H9 (cell line): Measurements from ENCODE around the gene SPDYE1. TPM values are rescaled to one million over a fixed set of nuclear protein-coding genes. Genes with fewer than 3 reads are reported as not detected.
"Not testable (repeated sequence)": the region's sequence is repeated elsewhere in the genome, so short reads cannot be mapped to it uniquely, and the experiment has no call there.

ENCODE experiments used
- DNase-seq: peaks from one replicate; pipeline ENCODE4 v3.0.0-alpha.2; 2017
- H2AFZ ChIP-seq: one replicate; pipeline ENCODE4 v1.6.1; 2013; ENCODE audit warnings: mild to moderate bottlenecking, low read length, control low read depth, moderate library complexity
- H2AK5ac ChIP-seq: 2 replicates; pipeline ENCODE4 v1.6.1; 2013; ENCODE audit warnings: low read length, control low read depth, mixed read lengths; ENCODE audit not compliant: insufficient read length
- H2BK120ac ChIP-seq: one replicate; pipeline ENCODE4 v1.6.1; 2013; ENCODE audit warnings: low read depth, mild to moderate bottlenecking, low read length, control low read depth, inconsistent platforms; ENCODE audit not compliant: poor library complexity, severe bottlenecking
- H2BK12ac ChIP-seq: 2 replicates; pipeline ENCODE4 v1.6.1; 2013; ENCODE audit warnings: low read length, control low read depth, mixed read lengths, low read depth; ENCODE audit not compliant: insufficient read length
- H2BK15ac ChIP-seq: 2 replicates; pipeline ENCODE4 v1.6.1; 2013; ENCODE audit warnings: low read depth, low read length, control low read depth
- H2BK20ac ChIP-seq: one replicate; pipeline ENCODE4 v1.6.1; 2013; ENCODE audit warnings: low read depth, mild to moderate bottlenecking, low read length, control low read depth, inconsistent platforms; ENCODE audit not compliant: poor library complexity, severe bottlenecking
- H2BK5ac ChIP-seq: 2 replicates; pipeline ENCODE4 v1.6.1; 2013; ENCODE audit warnings: low read length, control low read depth, mixed read lengths; ENCODE audit not compliant: insufficient read length
- H3K14ac ChIP-seq: 2 replicates; pipeline ENCODE4 v1.6.1; 2013; ENCODE audit warnings: low read length, control low read depth; ENCODE audit not compliant: insufficient read depth
- H3K18ac ChIP-seq: 2 replicates; pipeline ENCODE4 v1.6.1; 2013; ENCODE audit warnings: low read depth, mild to moderate bottlenecking, mixed read lengths, low read length, control low read depth; ENCODE audit not compliant: insufficient read length
- H3K23ac ChIP-seq: 2 replicates; pipeline ENCODE4 v1.6.1; 2013; ENCODE audit warnings: low read length, control low read depth, mixed read lengths, low read depth; ENCODE audit not compliant: insufficient read length
- H3K23me2 ChIP-seq: 2 replicates; pipeline ENCODE4 v1.6.1; 2013; ENCODE audit warnings: low read depth, mild to moderate bottlenecking, mixed read lengths, low read length, control low read depth; ENCODE audit not compliant: insufficient read length, poor library complexity, severe bottlenecking
- H3K27ac ChIP-seq: 2 replicates; pipeline ENCODE4 v1.5.1; 2013; ENCODE audit warnings: low read length, control low read depth, mixed read lengths, low read depth; ENCODE audit not compliant: insufficient read length
- H3K27me3 ChIP-seq: 2 replicates; pipeline ENCODE4 v1.6.1; 2013; ENCODE audit warnings: low read length, control low read depth, inconsistent platforms; ENCODE audit not compliant: insufficient read depth
- H3K4ac ChIP-seq: 2 replicates; pipeline ENCODE4 v1.6.1; 2013; ENCODE audit warnings: low read depth, mild to moderate bottlenecking, control low read depth, inconsistent platforms, low read length, moderate library complexity
- H3K4me1 ChIP-seq: 2 replicates; pipeline ENCODE4 v1.6.1; 2013; ENCODE audit warnings: low read length, control low read depth, inconsistent platforms; ENCODE audit not compliant: insufficient read depth
- H3K4me2 ChIP-seq: 2 replicates; pipeline ENCODE4 v1.6.1; 2013; ENCODE audit warnings: low read length, control low read depth, mixed read lengths; ENCODE audit not compliant: insufficient read length, insufficient read depth
- H3K56ac ChIP-seq: 2 replicates; pipeline ENCODE4 v1.6.1; 2013; ENCODE audit warnings: low read depth, mild to moderate bottlenecking, mixed read lengths, low read length, control low read depth; ENCODE audit not compliant: insufficient read length
- H3K79me1 ChIP-seq: 2 replicates; pipeline ENCODE4 v1.6.1; 2013; ENCODE audit warnings: low read depth, mild to moderate bottlenecking, moderate library complexity, low read length, control low read depth, inconsistent platforms; ENCODE audit not compliant: insufficient read depth, poor library complexity, severe bottlenecking
- H3K79me2 ChIP-seq: 2 replicates; pipeline ENCODE4 v1.6.1; 2013; ENCODE audit warnings: low read length, control low read depth, inconsistent platforms; ENCODE audit not compliant: insufficient read depth
- H3K9ac ChIP-seq: 2 replicates; pipeline ENCODE4 v1.6.1; 2013; ENCODE audit warnings: low read length, control low read depth, mixed read lengths; ENCODE audit not compliant: insufficient read length; ENCODE audit errors: extremely low read depth
- H3K9me3 ChIP-seq: one replicate; pipeline ENCODE4 v1.6.1; 2013; ENCODE audit warnings: low read depth, low read length, inconsistent platforms; ENCODE audit not compliant: control insufficient read depth
- H3T11ph ChIP-seq: one replicate; pipeline ENCODE4 v1.6.1; 2013; ENCODE audit warnings: mild to moderate bottlenecking, low read length, control low read depth, inconsistent platforms
- H4K20me1 ChIP-seq: one replicate; pipeline ENCODE4 v1.6.1; 2013; ENCODE audit not compliant: control insufficient read depth, insufficient read length, insufficient read depth
- H4K5ac ChIP-seq: 2 replicates; pipeline ENCODE4 v1.6.1; 2013; ENCODE audit warnings: low read depth, mild to moderate bottlenecking, mixed read lengths, low read length, control low read depth; ENCODE audit not compliant: insufficient read length
- H4K8ac ChIP-seq: replicated peaks from 2 replicates; pipeline ENCODE4 v1.6.1; 2013; ENCODE audit warnings: low read length, control low read depth, mixed read lengths, low read depth; ENCODE audit not compliant: insufficient read length
- H4K91ac ChIP-seq: 2 replicates; pipeline ENCODE4 v1.6.1; 2013; ENCODE audit warnings: low read depth, mild to moderate bottlenecking, moderate library complexity, mixed read lengths, low read length, control low read depth; ENCODE audit not compliant: insufficient read length
- H3K27ac Mint-ChIP-seq, 3 experiments: 2 replicates in 2 of 3; 3 replicates in 1 of 3; pipeline ENCODE4 v1.8.0; 2020 to 2021; ENCODE audit warnings: mixed read lengths in 3 of 3, mild to moderate bottlenecking in 1 of 3, moderate library complexity in 1 of 3
- H3K27me3 Mint-ChIP-seq: 2 replicates; pipeline ENCODE4 v1.8.0; 2021; ENCODE audit warnings: low read depth, mild to moderate bottlenecking, moderate library complexity, mixed read lengths
- H3K36me3 Mint-ChIP-seq, 3 experiments: 2 replicates in 2 of 3; 3 replicates in 1 of 3; pipeline ENCODE4 v1.8.0; 2020 to 2021; ENCODE audit warnings: low read depth in 3 of 3, mixed read lengths in 3 of 3; ENCODE audit not compliant: insufficient read depth in 1 of 3
- H3K4me1 Mint-ChIP-seq, 2 experiments: 2 replicates each; pipeline ENCODE4 v1.8.0; 2020; ENCODE audit warnings: mixed read lengths in 2 of 2
- H3K4me3 Mint-ChIP-seq, 2 experiments: 2 replicates in 1 of 2; 3 replicates in 1 of 2; pipeline ENCODE4 v1.8.0; 2020 to 2021; ENCODE audit warnings: mild to moderate bottlenecking in 2 of 2, mixed read lengths in 2 of 2, moderate library complexity in 1 of 2
- H3K9me3 Mint-ChIP-seq, 2 experiments: 2 replicates in 1 of 2; 3 replicates in 1 of 2; pipeline ENCODE4 v1.8.0; 2020; ENCODE audit warnings: mild to moderate bottlenecking in 2 of 2, mixed read lengths in 2 of 2, moderate library complexity in 1 of 2
- WGBS: extraction: QIAGEN DNeasy Blood & Tissue Kit; methylation state at CpG from one replicate; pipeline ENCODE4 v1.1.7; 2013; ENCODE audit warnings: missing lambda C conversion rate, low lambda C conversion rate, mixed read lengths; ENCODE audit not compliant: insufficient read length; ENCODE audit errors: extremely low coverage; 5-methylcytosine and 5-hydroxymethylcytosine counted together
- total RNA-seq: library from RNA; stranded (reverse); gene quantifications from 2 replicates; pipeline ENCODE4 v1.2.1, GENCODE V29; 2021

Gene SPDYE1
- total RNA-seq, 1 experiment from 2014 or later, result not detected

DNA sequence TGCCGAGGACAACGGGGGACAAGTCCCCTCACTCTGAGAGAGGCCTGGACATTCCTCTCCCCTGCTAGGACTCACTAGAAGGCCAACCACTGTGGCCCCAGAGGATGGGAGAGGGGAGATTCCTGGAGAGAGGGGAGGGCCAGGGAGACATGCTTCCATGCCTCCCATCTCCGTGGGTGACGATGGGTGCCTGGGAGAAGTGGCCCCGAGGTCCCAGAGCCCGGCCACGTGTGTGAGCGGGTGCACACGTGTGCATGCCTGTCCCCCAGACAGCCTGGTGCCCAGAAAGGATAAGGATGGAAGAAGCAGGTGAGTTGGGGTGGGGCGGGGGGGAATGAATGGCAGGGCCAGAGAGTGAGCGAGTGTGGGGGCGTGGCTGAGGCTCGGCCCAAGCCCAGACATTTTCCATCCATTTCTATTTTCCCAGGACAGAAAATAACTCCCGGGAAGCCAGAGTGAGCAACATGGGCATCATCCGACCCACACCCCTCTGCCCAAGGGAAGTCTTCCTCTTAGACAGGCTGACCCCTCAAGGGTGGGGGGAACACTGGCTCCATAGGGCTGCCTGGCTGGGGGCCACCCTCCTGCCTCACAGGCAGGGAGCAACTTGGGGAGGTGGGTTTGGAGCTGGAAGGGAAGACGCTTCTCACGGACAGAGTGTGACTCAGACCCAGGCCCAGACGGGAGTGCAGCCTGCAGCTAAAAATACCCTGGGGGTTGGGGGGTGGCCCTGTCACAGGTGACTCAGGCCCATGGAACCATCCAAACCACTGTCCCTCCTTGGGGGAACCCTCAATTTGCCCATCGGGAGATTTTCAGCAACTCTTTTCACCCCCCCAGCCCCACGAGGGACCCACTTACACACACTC, 29.3 kb upstream of the SPDYE1 start:
- not testable (repeated sequence) for H3K36me3 Mint-ChIP-seq, H3K23ac ChIP-seq, H4K5ac ChIP-seq, H3K27ac ChIP-seq, H3K4me1 Mint-ChIP-seq, H3K79me1 ChIP-seq, H3K79me2 ChIP-seq, H2BK12ac ChIP-seq, H2AK5ac ChIP-seq, H4K8ac ChIP-seq, H2BK5ac ChIP-seq, H4K20me1 ChIP-seq, H3K4me1 ChIP-seq, H2BK15ac ChIP-seq, H3K9me3 Mint-ChIP-seq, H2AFZ ChIP-seq, H3K4ac ChIP-seq, H3K56ac ChIP-seq, H3K27ac Mint-ChIP-seq, H3K18ac ChIP-seq, H4K91ac ChIP-seq, H2BK20ac ChIP-seq, H2BK120ac ChIP-seq, H3T11ph ChIP-seq, DNase-seq, H3K9ac ChIP-seq, H3K23me2 ChIP-seq, H3K27me3 Mint-ChIP-seq, H3K4me2 ChIP-seq, H3K27me3 ChIP-seq, H3K4me3 Mint-ChIP-seq, H3K9me3 ChIP-seq, H3K14ac ChIP-seq
- WGBS, result no CpG with 5 or more reads among the region's 20 CpGs

DNA sequence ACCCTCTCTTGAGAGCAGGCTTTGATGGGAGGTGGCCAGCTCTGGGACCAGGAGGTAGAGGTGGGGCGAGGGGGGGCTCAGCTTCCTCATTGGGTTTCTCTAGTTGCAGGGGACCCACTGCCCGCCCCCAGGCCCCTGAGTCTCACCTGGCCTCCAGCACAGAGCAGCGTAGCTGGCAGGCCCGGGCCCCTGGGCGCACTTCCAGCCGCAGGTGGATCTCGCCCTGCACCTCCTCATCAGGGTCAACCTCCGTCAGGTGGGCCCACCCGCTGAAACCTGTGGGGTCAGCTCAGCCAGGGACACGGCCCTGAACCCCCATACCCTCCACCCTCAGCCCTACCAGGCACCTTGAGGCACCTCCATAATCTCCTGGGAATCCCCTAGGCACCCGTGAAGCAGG, 28.1 kb upstream of the SPDYE1 start:
- not testable (repeated sequence) for H3K4me3 Mint-ChIP-seq, H2BK12ac ChIP-seq, H3K9ac ChIP-seq, H3K56ac ChIP-seq, H3K14ac ChIP-seq, H3T11ph ChIP-seq, H3K79me1 ChIP-seq, H2AFZ ChIP-seq, H2AK5ac ChIP-seq, H2BK5ac ChIP-seq, H3K4me1 Mint-ChIP-seq, H2BK20ac ChIP-seq, H3K18ac ChIP-seq, H3K9me3 Mint-ChIP-seq, H3K27me3 Mint-ChIP-seq, H3K27me3 ChIP-seq, H4K20me1 ChIP-seq, H4K5ac ChIP-seq, H3K23ac ChIP-seq, H3K79me2 ChIP-seq, H3K27ac ChIP-seq, H2BK15ac ChIP-seq, H3K23me2 ChIP-seq, H3K36me3 Mint-ChIP-seq, H3K4me2 ChIP-seq, H3K9me3 ChIP-seq, H3K27ac Mint-ChIP-seq, H4K8ac ChIP-seq, H4K91ac ChIP-seq, H3K4ac ChIP-seq, H3K4me1 ChIP-seq, DNase-seq, H2BK120ac ChIP-seq
- WGBS, result no CpG with 5 or more reads among the region's 11 CpGs
